Epithelial cell of proximal tubule (primary cell): ENCODE results near the gene HECTD2. TPM values are rescaled to one million over a fixed set of nuclear protein-coding genes. Genes with fewer than 3 reads are reported as not detected.
A peak's percentile ranks its signal among the peaks of the same experiment; 100 is the strongest.

Experiments
- DNase-seq: peaks from one replicate; pipeline ENCODE4 v3.0.0-alpha.2; 2011; ENCODE audit warnings: low read depth
- H3K4me3 ChIP-seq: 2 replicates; pipeline ENCODE4 v1.5.1; 2011; ENCODE audit warnings: low read depth, mild to moderate bottlenecking, low read length
- total RNA-seq: library from RNA; depleted of rRNA; stranded (reverse); fragments of >200 nt; gene quantifications from 2 replicates; pipeline ENCODE4 v1.2.3, GENCODE V29; 2015
- TF ChIP-seq, protein P1 (sequence below): conservative IDR thresholded peaks from 2 replicates; pipeline ENCODE4 v1.5.1; 2012; ENCODE audit warnings: low read depth, mild to moderate bottlenecking, low read length

HECTD2 gene
- total RNA-seq, 1 donor from 2014 or later: 3.7 TPM

DNA sequence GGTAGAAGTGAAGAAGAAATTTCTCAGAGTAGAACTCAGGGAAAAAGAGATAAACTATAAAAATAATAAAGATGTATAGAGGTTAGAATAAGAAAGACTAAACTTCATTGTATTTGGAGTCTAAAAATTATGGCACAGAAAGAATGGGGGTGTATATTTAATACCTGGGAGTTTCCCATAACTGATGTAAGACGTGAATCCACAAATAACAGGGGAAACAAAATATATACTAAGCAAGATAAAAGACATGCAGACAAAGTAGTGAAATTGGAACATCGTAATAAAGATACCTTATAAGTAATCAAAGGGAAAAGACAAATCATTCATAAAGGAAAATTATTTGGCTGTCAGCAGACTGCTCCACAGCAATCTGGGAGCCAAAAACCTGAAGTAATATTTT lies 62.8 kb downstream of the HECTD2 start:
- H3K4me3 ChIP-seq: no peak overlapping the region
- TF ChIP-seq, protein P1, sequence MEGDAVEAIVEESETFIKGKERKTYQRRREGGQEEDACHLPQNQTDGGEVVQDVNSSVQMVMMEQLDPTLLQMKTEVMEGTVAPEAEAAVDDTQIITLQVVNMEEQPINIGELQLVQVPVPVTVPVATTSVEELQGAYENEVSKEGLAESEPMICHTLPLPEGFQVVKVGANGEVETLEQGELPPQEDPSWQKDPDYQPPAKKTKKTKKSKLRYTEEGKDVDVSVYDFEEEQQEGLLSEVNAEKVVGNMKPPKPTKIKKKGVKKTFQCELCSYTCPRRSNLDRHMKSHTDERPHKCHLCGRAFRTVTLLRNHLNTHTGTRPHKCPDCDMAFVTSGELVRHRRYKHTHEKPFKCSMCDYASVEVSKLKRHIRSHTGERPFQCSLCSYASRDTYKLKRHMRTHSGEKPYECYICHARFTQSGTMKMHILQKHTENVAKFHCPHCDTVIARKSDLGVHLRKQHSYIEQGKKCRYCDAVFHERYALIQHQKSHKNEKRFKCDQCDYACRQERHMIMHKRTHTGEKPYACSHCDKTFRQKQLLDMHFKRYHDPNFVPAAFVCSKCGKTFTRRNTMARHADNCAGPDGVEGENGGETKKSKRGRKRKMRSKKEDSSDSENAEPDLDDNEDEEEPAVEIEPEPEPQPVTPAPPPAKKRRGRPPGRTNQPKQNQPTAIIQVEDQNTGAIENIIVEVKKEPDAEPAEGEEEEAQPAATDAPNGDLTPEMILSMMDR: no peak
- no peak for DNase-seq

DNA sequence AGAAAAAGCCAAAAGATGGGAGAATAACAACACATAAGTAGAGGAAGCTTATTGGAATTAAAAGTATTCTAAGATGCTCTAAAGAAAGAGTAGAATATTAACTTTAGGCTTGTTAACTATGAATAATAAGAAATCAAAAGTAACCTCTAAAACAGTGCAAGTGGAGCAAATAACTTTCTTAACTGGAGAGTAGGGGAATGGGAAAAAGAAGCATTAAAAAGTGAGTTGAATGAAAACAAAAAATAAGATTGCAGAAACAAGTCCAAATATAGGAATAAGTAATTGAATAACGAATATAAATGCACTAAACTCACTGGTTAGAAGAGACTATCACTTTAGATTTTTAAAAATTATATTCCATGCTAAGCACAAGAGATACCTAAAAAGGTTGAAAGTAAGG lies 63.9 kb downstream of the HECTD2 start:
- no peak overlapping the region for H3K4me3 ChIP-seq
- TF ChIP-seq, protein P1: no peak
- DNase-seq: no peak

DNA sequence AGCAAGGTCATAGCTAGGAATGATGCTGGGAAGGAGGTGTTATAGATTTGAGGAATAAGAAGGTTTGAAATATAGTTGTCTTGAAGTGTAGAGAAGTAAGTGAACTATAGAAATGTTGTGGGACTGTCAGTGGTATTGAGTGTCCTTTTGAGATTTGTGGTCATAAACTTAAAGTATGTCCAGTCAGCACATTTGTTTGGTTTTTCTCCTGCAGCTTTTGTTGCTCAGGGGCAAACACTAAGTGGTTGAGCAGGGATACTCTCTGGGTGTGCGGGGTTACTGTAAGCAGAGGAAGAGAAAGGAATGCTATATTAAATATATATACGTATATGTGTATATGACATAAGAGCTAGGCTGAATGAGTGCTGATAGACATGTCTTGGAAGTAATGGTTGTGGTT lies 67.1 kb downstream of the HECTD2 start:
- no peak for DNase-seq
- TF ChIP-seq, protein P1: no peak
- no peak overlapping the region for H3K4me3 ChIP-seq

DNA sequence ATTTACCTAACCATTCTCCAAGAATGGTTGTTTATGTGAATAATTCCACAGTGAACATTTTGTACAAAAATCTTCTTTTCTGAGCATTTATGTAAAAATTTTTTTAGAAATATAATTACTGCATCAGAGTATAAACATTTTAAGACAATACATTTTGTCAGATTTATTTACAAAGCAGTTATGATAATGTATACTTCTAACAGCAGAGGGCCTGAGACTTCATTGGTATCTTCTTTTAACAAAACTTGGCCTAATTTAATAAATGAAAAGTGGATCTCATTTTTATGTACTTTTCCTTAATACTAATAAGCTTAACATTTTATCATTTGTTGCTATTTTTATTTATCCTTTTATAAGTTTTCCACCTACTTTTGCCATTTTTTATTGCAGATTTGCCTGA lies 69.4 kb downstream of the HECTD2 start:
- no peak overlapping the region for H3K4me3 ChIP-seq
- TF ChIP-seq, protein P1: no peak
- DNase-seq: no peak

DNA sequence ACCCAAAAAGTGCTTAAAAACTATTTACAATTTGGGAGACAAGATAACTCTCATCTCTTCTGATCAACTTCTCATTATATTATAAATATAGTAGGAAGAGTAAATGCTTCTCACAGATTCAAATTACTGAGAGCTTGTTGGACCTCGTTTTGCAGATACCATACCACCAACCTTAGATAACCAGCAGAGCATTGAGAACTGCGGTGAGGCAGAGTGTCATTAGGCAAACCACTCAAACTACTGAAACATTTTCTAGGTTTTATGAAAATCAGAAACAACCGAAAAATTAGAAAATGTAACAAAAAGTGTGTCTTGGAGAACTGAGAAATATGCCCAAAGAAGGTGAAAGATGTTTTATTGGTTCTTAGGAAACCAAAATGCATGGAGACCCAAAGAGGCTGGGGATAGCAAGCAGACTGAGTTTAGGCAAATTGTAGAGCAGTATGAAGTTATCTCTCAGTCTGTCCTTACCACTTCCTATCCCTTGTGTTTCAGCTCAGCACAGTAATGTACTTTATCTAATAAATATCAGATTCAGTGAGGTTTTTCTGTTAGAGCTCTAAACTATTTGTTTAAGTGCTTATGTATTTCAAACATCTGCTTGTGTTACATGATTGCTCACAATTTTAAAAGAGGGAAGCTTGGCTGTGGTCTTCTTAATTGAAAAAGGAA lies 77.9 kb downstream of the HECTD2 start:
- no peak for DNase-seq
- no peak overlapping the region for H3K4me3 ChIP-seq
- TF ChIP-seq, protein P1: no peak

DNA sequence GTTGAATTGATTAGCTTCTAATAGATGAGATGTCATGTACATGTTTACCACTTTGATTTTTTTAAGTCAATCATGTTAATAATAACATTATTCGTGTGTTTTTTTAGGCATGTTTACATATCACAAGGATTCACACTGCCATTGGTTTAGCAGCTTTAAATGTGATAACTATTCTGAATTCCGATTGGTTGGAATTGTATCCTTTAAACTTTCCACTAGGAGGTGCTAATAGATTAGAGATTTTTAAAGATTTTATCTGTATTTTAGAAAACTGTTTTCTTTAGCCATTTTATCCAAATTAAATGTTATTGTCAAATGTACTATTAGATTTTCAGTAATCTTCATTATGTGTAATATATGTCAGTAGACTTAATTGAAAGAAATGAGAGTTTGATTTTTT lies 83.2 kb downstream of the HECTD2 start:
- TF ChIP-seq, protein P1: peak; percentile 42
- DNase-seq: no peak
- no peak overlapping the region for H3K4me3 ChIP-seq

DNA sequence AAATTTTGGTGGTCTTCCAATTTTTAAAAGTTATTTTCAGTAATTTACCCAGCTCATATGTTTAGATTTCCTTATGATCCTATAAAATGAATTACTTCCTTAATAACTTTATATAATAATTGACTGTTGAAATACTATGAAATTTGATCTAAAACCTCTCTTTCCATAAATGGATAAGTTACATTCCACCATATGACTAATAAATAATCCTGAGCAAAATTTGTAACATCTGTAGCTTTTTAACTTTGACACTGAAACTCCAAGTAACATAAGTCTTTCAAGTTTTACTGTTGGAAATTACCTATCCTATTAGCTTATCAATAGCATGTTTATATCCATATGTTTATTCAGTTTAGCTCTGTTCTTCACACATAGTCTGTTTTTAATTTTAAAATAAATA lies 85.3 kb downstream of the HECTD2 start:
- H3K4me3 ChIP-seq: no peak overlapping the region
- TF ChIP-seq, protein P1: no peak
- DNase-seq: no peak
